HK-2 (cell line): ENCODE measurements around the gene S100A2.

Source experiments
- DNase-seq: peaks from one replicate; pipeline ENCODE4 v3.0.0-alpha.2; 2018; ENCODE audit not compliant: unreplicated experiment

The S100A2 gene

DNA sequence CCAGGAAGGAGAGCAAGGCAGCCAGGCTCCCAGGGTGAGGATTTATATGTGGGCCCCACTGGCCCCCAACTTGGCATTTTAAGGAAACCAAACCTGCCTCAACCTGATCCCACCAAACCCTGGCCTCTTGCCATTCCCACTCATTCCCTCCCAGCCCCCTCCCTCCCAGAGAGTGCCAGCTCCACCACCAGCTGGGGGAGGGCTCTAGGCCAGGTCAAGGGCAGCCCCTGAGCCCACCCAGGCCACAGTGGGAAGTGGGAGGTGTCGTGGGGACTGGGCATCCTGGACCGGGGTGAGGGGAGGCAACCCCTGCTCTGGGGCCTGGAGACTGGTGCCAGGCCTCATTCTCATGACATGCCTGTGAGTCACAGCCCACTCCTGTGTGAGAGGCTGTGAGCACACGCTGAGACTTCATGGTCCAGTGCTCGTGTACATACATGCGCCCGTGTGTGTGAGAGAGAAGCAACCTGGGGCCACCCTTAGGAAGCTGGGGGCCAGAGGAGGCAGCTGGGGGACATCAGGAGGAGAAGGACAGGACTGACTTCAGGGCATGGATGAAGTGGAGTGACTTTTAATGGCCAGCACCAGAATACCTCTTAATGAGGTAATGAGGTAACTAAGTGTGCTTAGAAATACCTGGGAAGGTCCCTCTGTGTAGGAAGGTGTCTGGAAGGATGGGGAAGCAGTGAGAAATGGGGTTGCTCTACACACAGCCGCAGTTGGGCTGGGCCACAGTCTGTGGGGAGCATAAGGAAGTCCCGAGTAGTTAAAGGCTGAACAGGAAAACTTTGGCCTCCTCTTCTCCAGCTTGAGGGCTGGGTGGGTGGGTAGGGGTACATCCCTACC lies at the start of gene S100A2:
Gene S100A2, minus strand, starts transcription at position 316 of the 846 bp plus-strand sequence. CDS start 1,967 bp downstream, outside the sequence.
- DNase-seq: peak; percentile 93

DNA sequence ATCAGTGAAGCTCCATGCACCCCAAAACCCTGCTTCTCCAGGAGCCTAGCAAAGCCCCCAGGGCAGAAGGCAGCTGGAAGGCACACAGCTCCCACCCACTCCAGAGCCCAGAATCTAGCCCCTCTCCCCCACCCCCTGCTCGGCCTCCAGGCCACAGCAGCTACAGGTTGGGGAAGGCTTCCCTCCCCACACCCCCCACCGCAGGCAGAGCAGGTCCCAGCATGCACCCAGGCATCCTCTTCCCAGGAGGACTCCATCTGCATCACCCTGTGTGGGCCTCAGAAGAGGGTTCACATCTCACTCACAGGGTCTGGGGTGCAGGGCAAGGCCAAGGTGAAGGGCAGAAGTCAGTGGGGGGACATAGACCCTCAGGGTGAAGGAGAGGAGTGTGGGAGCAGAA lies 49.8 kb upstream of the S100A2 start:
- no peak for DNase-seq

DNA sequence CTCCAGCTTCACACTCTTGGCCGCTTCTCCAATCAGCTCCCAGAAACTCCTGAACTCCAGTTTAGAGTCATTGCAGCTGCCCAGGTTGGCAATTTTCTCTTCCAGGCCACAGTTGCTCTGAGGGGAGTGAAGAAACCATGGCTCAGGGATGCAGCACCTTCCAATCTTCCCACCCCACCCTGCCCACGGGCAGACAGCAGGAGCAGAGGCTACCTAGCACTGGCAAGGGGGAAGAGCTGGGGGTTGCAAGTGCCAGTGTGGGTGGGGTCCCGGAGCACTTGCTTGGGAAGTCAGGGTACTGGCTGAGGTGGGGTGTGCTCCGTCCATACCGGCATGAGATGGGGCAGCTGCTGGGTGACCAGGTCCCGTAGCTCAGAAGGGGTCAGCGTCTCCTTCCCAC lies 49.3 kb upstream of the S100A2 start:
- DNase-seq: no peak

DNA sequence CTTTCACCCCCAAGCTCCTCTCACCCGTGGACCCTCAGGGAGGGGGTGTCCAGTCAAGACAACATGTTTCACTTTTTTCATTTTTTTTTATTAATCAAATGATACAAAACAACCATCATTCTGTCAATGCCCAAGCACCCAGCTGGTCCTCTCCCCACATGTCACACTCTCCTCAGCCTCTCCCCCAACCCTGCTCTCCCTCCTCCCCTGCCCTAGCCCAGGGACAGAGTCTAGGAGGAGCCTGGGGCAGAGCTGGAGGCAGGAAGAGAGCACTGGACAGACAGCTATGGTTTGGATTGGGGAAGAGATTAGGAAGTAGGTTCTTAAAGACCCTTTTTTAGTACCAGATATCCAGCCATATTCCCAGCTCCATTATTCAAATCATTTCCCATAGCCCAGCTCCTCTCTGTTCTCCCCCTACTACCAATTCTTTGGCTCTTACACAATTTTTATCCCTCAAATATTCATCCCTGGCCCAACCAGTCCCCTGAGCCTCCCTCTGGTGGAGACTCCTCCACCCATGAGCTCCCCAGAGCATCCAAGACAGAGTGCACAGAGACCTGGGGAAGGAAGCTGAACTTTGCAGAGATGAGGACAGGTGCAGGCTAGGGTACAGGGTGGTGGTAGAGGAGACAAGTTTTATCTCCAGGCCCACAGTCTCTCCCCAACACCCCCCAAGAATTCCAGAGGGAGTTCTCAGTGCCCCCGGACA lies 48.7 kb upstream of the S100A2 start:
- DNase-seq: no peak

DNA sequence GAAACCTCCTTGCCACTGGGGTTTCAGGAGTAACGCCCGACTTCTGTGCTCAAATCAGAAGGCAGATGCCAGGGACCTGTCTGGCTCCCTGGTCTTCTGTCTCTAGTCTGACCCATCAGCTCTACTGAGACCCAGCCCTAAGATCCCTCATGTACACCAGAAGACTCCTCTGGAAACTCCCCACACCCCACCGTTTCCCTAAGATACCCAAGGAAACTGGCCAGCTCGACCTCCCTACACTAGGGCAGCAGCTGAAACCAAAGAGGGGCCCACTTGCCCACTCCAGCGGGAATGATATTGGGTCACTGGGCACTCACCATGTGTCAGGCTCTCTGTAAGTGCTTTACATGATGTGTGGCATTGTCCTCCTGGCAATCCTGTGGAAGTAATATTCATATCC lies 47.8 kb upstream of the S100A2 start:
- no peak for DNase-seq

DNA sequence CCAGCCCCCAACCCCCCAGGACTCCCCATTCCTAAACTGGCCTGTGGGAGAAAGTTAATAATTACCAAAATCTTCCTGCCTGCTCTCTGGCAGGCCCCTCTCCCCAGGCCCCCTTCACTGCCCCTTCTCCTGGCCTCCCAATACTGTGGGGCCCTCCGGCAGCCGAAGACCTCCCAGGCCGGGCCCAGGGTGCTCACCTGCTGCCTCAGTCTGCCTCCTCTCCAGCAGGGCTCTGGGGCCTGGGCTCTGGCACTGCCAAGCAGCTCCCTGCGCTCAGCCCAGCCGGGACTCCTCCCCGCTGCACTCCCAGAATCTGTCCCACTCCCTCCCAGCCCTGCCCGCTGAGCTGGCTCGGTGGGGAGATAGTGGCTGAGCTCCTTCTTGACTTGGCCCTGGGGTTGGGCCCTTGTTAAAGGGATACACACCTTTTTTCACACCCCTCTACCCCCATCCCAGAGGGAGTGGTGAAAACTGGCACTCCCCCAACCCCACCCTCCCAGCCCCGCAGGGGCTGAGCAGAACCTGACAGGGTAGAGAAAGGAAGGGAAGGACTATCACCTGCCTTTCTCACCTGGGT lies 47.2 kb upstream of the S100A2 start, which contains the start of gene S100A16:
Gene S100A16, minus strand, starts transcription at position 383 of the 577 bp plus-strand sequence. CDS start 4,986 bp downstream, outside the sequence.
- peak; percentile 81 for DNase-seq

DNA sequence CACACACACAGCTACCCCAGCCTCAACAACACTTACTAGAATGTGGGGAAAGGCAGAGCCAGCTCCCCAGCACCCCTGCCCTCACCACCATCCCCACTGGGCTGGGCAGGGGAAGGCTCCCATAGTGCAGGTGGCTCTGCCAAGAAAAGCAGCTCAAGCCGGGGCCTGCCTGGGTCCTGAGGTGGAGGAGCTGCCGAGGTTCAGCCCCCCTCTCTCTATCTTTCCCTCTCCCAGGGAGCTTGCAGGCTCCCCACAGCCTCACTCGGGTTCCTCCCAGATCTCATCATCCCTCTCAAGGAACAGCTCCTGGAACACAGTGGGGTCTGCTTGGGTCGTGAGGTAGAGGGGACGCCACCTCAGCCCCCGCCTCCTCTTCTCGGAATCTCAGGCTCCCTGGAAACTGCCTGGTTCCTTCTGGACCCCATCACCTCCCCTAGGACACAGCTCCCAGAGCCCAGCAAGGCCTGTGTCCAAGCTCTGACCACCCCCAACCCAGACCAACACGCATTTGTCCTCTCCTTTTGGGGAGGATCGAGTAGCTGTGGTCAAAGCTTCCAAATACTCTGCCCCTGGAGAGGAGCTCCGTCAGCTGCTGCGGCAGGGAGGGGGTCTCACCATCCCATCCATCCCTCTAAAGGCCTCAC lies 46.6 kb upstream of the S100A2 start:
- no peak for DNase-seq

DNA sequence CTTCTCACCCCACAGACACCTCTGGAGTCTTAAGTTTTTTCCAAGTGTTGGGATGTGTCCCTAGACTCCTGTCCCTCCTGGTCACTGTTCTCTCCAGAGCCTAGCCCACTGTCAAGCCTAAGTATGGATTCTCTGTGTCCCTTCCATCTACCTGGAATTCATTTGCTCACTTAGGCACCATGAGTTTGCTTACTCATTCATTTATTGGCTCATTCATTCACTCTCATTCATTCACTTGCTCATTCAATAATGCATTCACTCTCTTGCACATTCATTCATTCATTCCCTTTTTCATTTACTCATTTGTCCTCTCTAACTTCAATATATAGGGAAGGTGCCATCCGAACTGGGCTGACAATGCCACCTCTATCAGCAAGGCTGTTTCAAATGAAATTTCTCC lies 45.7 kb upstream of the S100A2 start:
- DNase-seq: no peak

DNA sequence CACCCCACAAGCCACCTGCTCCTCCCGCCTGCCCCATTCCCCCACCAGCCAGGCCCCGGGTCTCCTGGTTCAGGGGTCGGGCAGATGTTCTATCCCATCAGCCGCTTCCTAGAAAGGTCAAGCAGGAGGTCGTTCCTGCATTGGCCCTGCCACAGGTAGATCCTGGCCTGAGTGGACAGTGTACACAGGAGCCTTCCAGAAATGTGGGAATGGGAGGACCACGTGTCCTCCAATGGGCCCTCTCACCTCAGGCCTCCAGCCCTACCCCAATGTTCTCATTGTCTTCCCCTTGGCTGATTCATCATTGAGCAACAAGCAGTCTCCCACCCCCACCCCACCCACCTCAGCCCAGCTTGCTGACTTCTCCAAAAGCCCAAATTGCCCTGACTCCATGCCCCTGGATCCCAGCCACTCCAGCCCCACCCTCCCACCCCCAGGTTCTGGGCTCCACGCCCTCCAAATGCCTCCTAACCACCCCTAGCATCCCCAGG lies 45.2 kb upstream of the S100A2 start:
- DNase-seq: no peak

DNA sequence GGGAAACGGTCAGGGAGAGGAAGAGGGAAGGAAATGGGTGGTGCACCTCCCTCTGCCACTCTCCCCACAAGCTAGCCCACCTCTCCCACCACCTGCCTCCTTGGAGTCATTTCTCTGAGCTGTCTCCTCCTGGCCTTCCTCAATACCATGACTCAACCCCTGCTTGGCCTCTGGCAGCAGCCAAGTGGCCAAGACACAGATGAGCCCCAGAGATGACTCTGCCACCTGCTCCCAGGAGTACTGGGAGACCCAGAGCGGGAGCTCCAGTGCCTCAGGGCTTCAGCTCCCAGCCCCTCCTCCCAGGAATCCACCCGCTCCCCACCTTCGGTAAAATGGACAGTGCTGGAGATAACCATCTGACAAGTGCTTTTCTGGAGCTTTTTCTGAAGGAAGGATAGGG lies 44.7 kb upstream of the S100A2 start:
- DNase-seq: no peak

DNA sequence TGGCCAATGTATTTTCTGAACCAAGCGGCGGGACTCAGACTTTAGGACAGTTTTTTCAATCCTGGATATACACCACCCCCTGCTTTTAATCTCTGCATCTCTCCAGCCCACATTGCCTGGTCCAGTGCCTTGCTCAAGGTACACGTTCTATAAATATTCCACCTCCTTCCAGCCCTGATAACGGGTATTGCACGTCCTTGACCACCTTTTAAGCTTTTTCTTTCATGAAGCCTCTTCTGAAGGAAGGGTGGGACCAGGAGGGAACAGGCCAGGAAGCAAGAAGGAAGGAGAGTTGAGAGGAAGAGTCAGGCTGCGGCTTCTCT lies 43.9 kb upstream of the S100A2 start:
- DNase-seq: no peak

DNA sequence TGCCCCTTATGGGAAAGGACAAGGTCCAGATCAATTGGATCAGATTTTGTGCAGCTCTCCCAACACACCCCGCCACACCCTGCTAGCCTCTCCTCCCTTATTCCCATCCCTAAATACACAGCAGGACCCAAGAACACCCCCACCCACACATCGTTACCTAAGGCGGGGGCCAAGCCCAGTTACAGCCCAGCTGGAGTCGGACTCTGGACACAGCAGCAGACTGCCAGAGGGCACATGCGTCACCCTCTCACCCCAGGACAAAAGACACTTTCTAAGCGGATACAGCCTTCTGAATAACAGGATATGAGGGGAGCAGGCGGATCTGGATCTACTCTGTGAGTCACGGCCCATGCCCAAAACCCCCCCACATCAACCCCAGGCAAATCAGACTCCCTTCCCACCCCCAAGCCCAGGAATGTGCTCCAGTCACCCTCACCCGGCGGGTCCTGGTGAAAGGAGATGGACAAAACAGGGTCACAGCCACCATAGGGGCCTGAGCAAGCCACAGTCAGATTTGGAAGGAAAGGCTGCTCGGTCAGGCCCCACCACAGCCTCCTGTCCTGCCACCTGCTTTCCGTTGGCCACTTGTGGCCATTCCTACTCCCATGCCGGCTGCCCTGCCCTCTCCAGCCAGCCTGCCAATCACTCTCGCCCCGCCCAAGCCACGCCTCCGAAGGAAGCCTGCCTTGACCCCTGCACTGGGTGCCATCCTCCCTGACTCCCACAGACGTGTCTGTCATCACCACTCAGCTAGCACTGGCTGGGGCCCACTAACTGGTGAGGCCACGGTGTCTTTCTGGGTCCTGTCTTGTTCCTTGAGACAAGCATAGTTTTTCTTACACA lies 43.3 kb upstream of the S100A2 start:
- DNase-seq: peak; percentile 93

DNA sequence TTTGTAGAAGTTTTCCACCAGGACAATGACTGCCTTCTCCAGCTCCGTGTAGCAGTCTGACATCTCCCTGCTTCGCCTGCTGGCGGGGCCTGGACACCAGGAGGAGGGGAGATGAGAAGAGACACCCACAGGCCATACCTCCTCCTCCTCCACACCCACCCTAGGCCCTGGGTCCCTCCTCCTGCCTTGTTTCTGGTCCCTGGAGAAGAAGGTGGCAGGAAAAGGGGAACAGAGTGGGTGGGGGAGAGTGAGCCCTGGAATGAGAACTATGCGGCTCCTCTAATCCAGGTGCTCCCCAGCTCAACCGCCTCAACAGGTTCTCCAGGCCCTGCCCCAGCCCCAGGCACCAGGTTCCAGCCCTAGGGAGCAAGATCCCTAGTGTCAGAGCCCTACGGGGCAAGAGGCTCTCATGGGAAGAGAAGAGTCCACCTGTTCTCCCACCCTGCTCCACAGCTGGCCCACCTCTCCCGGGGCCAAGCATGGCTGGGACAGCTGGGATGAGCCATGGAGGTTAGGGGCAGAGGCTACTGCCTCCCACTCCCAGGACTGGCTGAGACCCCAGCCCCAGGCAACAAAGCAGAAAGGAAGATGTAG lies 42.5 kb upstream of the S100A2 start:
- no peak for DNase-seq

DNA sequence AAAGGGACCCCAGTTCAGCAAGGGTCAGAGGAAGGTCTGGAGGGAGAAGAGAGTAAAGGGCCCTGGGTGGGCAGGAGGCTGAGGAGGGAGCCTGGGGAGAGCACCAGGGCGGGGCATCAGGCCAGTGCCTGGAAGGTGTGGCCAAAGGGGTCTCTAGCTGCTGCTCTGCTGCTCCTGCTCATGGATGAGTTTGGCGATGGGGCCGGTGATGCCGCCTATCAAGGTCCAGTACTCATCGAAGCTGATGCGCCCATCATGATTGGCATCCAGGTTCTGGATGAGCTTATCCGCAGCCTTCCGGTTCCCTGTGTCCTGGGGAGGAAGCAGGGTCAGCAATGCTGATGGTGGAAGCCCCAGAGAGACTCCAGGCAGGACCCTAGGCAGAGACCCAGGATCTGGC lies 41.7 kb upstream of the S100A2 start:
- no peak for DNase-seq

DNA sequence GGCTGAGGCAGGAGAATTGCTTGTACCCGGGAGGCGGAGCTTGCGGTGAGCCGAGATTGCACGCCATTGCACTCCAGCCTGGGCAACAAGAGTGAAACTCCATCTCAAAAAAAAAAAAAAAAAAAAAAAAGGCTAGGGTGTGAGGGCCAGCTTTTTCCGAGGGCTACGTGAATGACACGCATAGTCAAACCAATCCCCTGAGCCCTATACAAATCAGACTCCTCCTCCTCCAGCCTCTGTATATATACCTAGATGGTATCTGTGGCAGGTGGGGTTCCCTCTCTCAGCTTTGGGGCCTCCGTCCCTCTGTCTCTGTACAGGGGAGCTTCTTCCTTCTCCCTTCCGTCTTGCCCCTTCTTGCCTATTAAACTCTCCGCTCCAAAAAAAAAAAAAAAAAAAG lies 40.5 kb upstream of the S100A2 start:
- DNase-seq: no peak

DNA sequence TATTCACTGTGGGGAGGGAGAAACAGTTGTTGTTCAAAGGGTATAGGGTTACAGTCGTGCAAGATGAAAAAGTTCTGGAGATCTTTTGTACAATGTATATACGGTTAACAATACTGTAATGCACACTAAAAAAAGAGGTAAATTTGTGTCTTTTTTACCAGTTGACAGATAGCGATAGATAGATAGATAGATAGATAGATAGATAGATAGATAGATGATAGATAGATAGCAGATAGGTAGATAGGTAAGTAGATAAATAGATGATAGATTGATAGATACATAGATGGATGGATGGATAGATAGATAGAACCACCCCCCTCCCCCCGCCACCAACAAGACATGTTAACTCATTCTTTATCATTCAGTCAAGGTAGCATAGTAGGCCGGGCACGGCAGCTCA lies 37.1 kb upstream of the S100A2 start:
- no peak for DNase-seq

DNA sequence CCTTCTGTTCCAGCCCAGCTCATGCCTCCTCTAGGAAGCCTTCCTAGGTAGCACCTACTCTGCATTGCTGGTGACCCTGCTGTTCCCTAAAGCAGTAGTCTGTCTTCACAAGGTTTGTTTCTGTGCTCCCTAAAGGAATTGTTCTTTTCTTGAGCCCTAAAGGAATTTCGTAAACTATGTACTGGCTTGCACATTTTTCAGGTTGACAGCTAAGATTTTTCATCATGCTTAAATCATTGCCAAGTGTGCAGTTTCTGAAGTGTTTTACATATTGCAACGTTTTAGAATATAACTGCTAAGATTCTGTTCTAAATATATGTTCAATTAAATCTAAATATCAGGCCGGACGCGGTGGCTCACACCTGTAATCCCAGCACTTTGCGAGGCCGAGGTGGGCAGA lies 34.2 kb upstream of the S100A2 start:
- DNase-seq: no peak

DNA sequence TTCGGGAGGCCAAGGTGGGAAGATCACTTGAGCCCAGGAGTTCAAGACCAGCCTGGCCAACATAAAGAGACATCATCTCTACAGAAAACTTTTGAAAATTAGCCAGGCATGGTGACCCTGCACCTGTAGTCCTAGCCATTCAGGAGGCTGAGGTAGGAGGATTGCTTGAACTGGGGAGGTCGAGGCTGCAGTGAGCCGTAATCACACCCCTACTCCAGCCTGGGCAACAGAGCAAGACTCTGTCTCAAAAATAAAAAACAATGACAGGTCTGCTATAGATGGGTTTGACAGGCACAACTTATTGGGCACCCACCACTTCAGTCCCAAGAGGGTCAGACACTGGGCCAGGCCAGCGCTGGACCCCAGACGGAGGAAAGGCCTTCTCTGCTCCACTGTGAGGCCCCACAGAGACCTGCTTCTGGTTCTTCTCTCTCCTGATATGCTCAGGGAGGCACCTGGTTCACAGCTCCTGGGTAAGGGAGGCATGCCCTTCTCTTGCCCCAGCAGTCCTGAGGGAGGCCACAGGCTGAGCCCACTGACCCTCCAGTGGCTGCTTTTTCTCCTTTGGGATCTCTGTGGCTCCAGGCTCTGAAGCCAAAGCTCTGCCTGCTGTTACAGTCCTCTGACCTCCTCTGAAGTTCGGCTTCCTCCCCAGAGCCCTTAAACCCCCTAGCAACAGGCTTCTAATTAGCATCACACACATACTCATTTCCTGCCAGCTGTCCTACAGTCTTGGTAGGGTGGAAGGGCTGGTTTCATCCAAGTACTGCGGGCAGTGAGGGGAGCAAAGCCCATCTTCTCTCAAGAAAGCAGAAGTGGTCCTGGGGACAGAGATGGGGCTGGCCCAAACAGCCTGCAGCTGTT lies 32.9 kb upstream of the S100A2 start:
- no peak for DNase-seq

DNA sequence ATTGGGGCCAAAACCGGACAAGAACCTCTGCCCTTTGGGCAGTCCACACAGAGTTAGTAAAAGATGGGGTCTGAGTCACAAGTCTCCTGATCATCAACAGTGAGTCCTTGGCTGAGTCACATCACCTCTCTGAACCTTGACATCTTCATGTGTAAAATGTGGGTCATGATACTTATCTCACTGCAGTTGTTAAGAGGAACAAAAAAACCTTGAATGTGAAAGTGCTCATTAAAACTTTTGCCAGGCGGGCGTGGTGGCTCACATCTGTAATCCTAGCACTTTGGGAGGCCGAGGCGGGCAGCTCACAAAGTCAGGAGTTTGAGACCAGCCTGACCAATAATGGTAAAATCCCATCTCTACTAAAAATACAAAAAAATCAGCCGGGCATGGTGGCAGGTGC lies 31.6 kb upstream of the S100A2 start:
- DNase-seq: no peak

DNA sequence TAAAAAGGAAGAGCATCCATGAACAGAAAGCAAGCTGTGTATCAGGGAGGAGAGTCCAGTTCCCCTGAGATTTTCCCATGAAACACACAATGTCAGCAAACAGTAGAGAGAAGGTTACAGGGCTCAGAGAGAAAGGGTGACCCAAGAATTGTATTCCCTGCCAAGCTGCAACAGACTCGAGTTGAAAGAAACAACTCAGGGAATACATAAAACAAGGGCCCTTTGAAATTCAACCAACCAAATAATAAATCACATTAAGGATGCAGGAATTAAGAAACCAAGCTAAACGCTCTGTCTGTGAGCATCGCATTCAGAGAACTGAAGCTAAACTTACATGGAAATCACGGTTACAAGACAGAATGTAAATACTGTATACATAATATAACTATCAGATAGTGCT lies 27.1 kb upstream of the S100A2 start:
- DNase-seq: no peak
